Measurements from ENCODE around the gene SDCCAG8.

Gene SDCCAG8

GRCh38 chr1:243455760-243456651 is 200.2 kb downstream of the SDCCAG8 start:
- TF ChIP-seq GATA1 (IDR thresholded peaks at IDR 0.05; ENCODE audit: low read depth, low read length) (no peak), POLR2A (IDR thresholded peaks at IDR 0.05; ENCODE audit: low read length) (no peak)

GRCh38 chr1:243457363-243457982 is 201.6 kb downstream of the SDCCAG8 start:
- TF ChIP-seq GATA1 (IDR thresholded peaks at IDR 0.05; ENCODE audit: low read depth, low read length), result no peak
- no peak for DNase-seq

More at GRCh38 chr1:243455760-243456651, 200.2 kb downstream of the SDCCAG8 start:
- no peak for DNase-seq

DNA sequence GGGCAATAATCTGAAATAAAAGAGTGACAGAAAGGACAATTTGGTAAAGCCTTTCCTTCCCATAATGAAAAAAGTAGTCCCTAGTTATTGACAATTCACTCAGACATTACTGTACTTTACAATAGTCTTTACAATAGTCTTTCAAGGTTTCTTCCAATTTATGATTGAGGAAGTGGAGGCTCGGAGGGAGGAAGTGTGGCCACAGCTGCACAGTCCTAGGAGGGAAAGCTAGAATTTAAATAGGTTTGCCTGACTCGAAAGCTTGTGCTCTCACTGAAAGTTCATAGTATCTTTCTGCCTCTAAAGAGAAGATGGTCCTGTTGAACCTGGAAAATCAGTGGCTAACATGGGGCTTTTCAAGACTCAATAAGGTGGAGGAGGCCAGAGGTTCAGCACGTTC is 203.2 kb downstream of the SDCCAG8 start:
- DNase-seq, result no peak
- TF ChIP-seq GATA1 (IDR thresholded peaks at IDR 0.05; ENCODE audit: low read depth, low read length) (no peak), POLR2A (IDR thresholded peaks at IDR 0.05; ENCODE audit: low read length) (no peak)

GRCh38 chr1:243461700-243462099 is 205.9 kb downstream of the SDCCAG8 start:
- DNase-seq, result no peak

GRCh38 chr1:243462929-243463697 is 207.3 kb downstream of the SDCCAG8 start:
- DNase-seq, result no peak

More at GRCh38 chr1:243461700-243462099, 205.9 kb downstream of the SDCCAG8 start:
- TF ChIP-seq POLR2A (IDR thresholded peaks at IDR 0.05; ENCODE audit: low read length) (no peak), GATA1 (IDR thresholded peaks at IDR 0.05; ENCODE audit: low read depth, low read length) (no peak)

DNA sequence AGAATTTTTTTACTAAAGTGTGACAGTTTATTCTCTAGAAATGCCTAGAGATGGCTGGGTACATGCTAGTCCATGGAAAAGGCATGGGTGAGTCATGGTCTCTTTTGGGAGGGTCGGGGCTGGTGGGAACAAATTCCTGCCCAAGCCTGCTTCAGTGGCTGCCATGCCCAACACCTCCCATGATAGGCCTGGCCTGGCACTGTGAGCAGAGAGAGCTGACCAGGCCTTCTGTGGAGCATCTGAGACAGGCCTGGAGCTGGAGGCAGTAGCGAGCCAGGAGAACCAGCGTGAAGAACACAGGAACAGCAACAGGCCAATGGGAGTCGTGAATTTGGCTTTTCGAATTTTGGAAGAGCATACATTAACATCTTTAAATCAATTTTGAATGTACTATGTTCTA is 209.2 kb downstream of the SDCCAG8 start:
- no peak for DNase-seq
- TF ChIP-seq POLR2A (IDR thresholded peaks at IDR 0.05; ENCODE audit: low read length) (no peak), GATA1 (IDR thresholded peaks at IDR 0.05; ENCODE audit: low read depth, low read length) (no peak)

More at GRCh38 chr1:243462929-243463697, 207.3 kb downstream of the SDCCAG8 start:
- no peak for TF ChIP-seq GATA1 (IDR thresholded peaks at IDR 0.05; ENCODE audit: low read depth, low read length)
- no peak for TF ChIP-seq POLR2A (IDR thresholded peaks at IDR 0.05; ENCODE audit: low read length)

GRCh38 chr1:243465738-243466137 is 209.9 kb downstream of the SDCCAG8 start:
- no peak for TF ChIP-seq POLR2A (IDR thresholded peaks at IDR 0.05; ENCODE audit: low read length)
- TF ChIP-seq GATA1 (IDR thresholded peaks at IDR 0.05; ENCODE audit: low read depth, low read length), result no peak
- DNase-seq, result no peak

DNA sequence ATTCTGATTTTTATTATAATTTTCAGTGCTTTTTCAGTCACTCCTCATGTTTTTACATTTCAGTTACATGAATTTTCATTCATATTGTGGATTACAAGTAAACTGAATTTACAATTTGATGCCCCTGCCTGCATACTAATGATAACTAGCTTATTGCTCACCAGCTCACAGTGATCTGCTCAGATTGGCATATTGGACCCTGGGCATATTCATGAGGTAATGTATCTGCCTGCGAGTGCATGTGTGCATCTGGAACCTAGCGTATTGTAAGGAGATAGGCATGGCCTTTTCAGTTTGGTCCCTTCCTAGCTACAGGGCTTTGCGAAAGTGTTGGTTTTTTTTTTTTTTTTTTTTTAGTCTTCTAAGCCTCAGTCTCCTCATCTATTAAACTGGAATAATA is 213.7 kb downstream of the SDCCAG8 start:
- no peak for TF ChIP-seq GATA1 (IDR thresholded peaks at IDR 0.05; ENCODE audit: low read depth, low read length)
- no peak for TF ChIP-seq POLR2A (IDR thresholded peaks at IDR 0.05; ENCODE audit: low read length)
- no peak for DNase-seq

GRCh38 chr1:243470502-243470901 is 214.7 kb downstream of the SDCCAG8 start:
- no peak for DNase-seq
- no peak for TF ChIP-seq POLR2A (IDR thresholded peaks at IDR 0.05; ENCODE audit: low read length)
- no peak for TF ChIP-seq GATA1 (IDR thresholded peaks at IDR 0.05; ENCODE audit: low read depth, low read length)

- no peak for TF ChIP-seq POLR2A (IDR thresholded peaks at IDR 0.05; ENCODE audit: low read length)
- no peak for TF ChIP-seq GATA1 (IDR thresholded peaks at IDR 0.05; ENCODE audit: low read depth, low read length)
- no peak for DNase-seq
Measured at GRCh38 chr1:243471026-243471685, 215.3 kb downstream of the SDCCAG8 start.

- DNase-seq, result no peak
- TF ChIP-seq GATA1 (IDR thresholded peaks at IDR 0.05; ENCODE audit: low read depth, low read length), result no peak
- no peak for TF ChIP-seq POLR2A (IDR thresholded peaks at IDR 0.05; ENCODE audit: low read length)
Measured at GRCh38 chr1:243471754-243472745, 216.2 kb downstream of the SDCCAG8 start.

Measured in erythroblast (primary cell).